ENCODE results near the gene NEMP1.

NEMP1 gene

DNA sequence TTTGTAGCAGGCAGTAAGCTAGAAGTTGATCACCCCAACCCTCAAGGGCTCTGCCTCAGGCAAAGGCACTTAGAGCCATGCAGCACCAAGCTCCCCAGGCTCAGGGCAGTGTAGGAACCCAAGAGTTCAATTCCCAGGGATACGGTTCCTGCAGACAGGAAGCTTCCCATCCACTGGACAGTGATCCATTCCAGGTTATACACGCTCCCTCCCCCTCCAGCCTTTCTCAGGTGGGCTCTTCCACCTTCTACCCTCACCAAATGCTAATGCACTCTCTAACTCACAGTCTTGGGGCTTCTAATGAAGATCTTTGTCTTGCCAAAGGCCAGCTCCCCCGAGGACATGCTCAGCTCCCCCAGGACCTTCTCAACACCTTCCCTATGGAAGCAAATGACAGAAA, 41.3 kb downstream of the NEMP1 start:
- no peaks in the 10 kb centered on the region for H3K79me1 ChIP-seq (replicated peaks; ENCODE audit: low read length, poor library complexity, severe bottlenecking)
- H3K14ac ChIP-seq (ENCODE audit: low read length in 2 of 2): no peak overlapping the region
- H3K9ac ChIP-seq (ENCODE audit: low read length): no peak overlapping the region
- H2AFZ ChIP-seq (ENCODE audit: low read depth, low read length): no peak overlapping the region
- H3K4me1 ChIP-seq (ENCODE audit: control insufficient read depth, insufficient read depth, low read depth, low read length): no peaks in the 10 kb centered on the region
- WGBS: 72% methylated on average over 3 of the region's 3 CpGs
- H2BK120ac ChIP-seq (ENCODE audit: low read depth, low read length): no peak overlapping the region
- no peak overlapping the region for H2AK5ac ChIP-seq (ENCODE audit: low read length, severe bottlenecking)
- no peak for DNase-seq
- peaks cover 66 to 86% of the 10 kb centered on the region in 2 experiments for H3K27me3 ChIP-seq (ENCODE audit: control insufficient read depth in 1 of 2, insufficient read depth in 1 of 2, low read length in 2 of 2)
- no peak overlapping the region for H3K23ac ChIP-seq (ENCODE audit: low read length in 2 of 2)
- no peak overlapping the region for H3K4ac ChIP-seq (ENCODE audit: low read depth in 1 of 2, low read length in 2 of 2)
- H3K9me3 ChIP-seq (ENCODE audit: control insufficient read depth, low read length): no peaks in the 10 kb centered on the region
- no peak overlapping the region for H3K4me3 ChIP-seq (ENCODE audit: insufficient read depth in 1 of 2, low read depth in 1 of 2, low read length in 2 of 2)
- H2BK5ac ChIP-seq (ENCODE audit: low read depth, low read length, poor library complexity, severe bottlenecking): no peak overlapping the region
- no peak overlapping the region for H2BK12ac ChIP-seq (ENCODE audit: low read length in 2 of 2)
- H3K4me2 ChIP-seq (ENCODE audit: low read length, poor library complexity, severe bottlenecking): no peak overlapping the region
- no peak overlapping the region for H3K27ac ChIP-seq (ENCODE audit: low read length, poor library complexity, severe bottlenecking)
- H3K18ac ChIP-seq (ENCODE audit: low read depth in 1 of 2, low read length in 2 of 2): no peak overlapping the region
- no peak overlapping the region for H2BK15ac ChIP-seq (ENCODE audit: low read depth, poor library complexity, severe bottlenecking)
- no peaks in the 10 kb centered on the region for H3K36me3 ChIP-seq (ENCODE audit: control insufficient read depth in 1 of 2, insufficient read depth in 2 of 2, low read depth in 1 of 2, low read length in 2 of 2)
- no peak overlapping the region for H4K8ac ChIP-seq (ENCODE audit: low read length)
- H4K91ac ChIP-seq (ENCODE audit: low read length): no peak overlapping the region

DNA sequence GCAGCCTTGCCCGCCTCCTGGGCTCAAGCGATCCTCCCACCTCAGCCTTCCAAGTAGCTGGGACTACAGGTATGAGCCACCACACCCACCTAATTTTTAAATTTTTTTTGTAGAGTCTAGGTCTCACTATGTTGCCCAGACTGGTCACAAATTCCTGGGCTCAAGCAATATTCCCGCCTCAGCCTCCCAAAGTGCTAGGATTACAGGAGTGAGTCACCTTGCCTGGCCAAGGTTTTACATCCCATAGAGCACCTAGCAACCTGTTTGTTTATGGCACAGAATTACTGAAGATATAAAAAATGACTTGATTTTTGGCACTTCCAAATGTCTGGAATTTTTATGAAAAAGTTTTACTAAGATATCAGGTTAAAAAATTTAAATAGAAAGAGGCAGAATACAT, 45.2 kb downstream of the NEMP1 start:
- 89% methylated on average over 3 of the region's 3 CpGs for WGBS
- H3K4me3 ChIP-seq (ENCODE audit: insufficient read depth in 1 of 2, low read depth in 1 of 2, low read length in 2 of 2): no peak overlapping the region
- no peak overlapping the region for H2BK120ac ChIP-seq (ENCODE audit: low read depth, low read length)
- no peak overlapping the region for H3K27ac ChIP-seq (ENCODE audit: low read length, poor library complexity, severe bottlenecking)
- H3K4me2 ChIP-seq (ENCODE audit: low read length, poor library complexity, severe bottlenecking): no peak overlapping the region
- H3K36me3 ChIP-seq (ENCODE audit: control insufficient read depth in 1 of 2, insufficient read depth in 2 of 2, low read depth in 1 of 2, low read length in 2 of 2): no peaks in the 10 kb centered on the region
- no peak for DNase-seq
- H3K14ac ChIP-seq (ENCODE audit: low read length in 2 of 2): no peak overlapping the region
- H3K27me3 ChIP-seq (ENCODE audit: control insufficient read depth in 1 of 2, insufficient read depth in 1 of 2, low read length in 2 of 2): peaks cover 66 to 87% of the 10 kb centered on the region in 2 experiments
- H3K18ac ChIP-seq (ENCODE audit: low read depth in 1 of 2, low read length in 2 of 2): no peak overlapping the region
- H2BK12ac ChIP-seq (ENCODE audit: low read length in 2 of 2): no peak overlapping the region
- no peak overlapping the region for H2BK15ac ChIP-seq (ENCODE audit: low read depth, poor library complexity, severe bottlenecking)
- H2BK5ac ChIP-seq (ENCODE audit: low read depth, low read length, poor library complexity, severe bottlenecking): no peak overlapping the region
- H3K79me1 ChIP-seq (replicated peaks; ENCODE audit: low read length, poor library complexity, severe bottlenecking): no peaks in the 10 kb centered on the region
- H3K4me1 ChIP-seq (ENCODE audit: control insufficient read depth, insufficient read depth, low read depth, low read length): no peaks in the 10 kb centered on the region
- H3K9ac ChIP-seq (ENCODE audit: low read length): no peak overlapping the region
- no peak overlapping the region for H2AK5ac ChIP-seq (ENCODE audit: low read length, severe bottlenecking)
- H3K9me3 ChIP-seq (ENCODE audit: control insufficient read depth, low read length): no peaks in the 10 kb centered on the region
- no peak overlapping the region for H3K23ac ChIP-seq (ENCODE audit: low read length in 2 of 2)
- no peak overlapping the region for H3K4ac ChIP-seq (ENCODE audit: low read depth in 1 of 2, low read length in 2 of 2)
- H4K91ac ChIP-seq (ENCODE audit: low read length): no peak overlapping the region
- H2AFZ ChIP-seq (ENCODE audit: low read depth, low read length): no peak overlapping the region
- H4K8ac ChIP-seq (ENCODE audit: low read length): no peak overlapping the region

DNA sequence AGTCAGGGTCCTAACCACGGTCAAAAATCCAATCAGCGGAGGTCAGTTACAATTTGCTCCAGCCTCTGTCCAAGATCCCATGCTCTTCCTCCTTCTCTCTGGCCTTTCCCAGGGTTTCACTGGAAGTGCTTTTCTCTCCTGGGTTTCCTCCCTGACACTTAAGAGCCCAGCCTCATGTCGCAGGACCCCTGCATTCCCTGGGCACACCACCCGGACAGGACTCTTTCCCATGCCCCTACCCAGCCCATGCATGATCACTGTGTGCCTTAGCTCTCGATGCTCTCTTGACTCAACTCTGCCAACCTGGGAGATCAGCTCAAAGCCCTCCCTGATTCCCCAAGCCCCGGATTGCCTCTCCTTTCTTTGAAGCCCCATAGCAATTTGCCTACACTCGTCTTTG, 46.8 kb downstream of the NEMP1 start:
- Histone ChIP-seq H3K4me2 (ENCODE audit: low read length, poor library complexity, severe bottlenecking) (no peak overlapping the region), H3K18ac (ENCODE audit: low read depth in 1 of 2, low read length in 2 of 2) (no peak overlapping the region), H3K23ac (ENCODE audit: low read length in 2 of 2) (no peak overlapping the region), H3K9me3 (ENCODE audit: control insufficient read depth, low read length) (no peaks in the 10 kb centered on the region), H2BK15ac (ENCODE audit: low read depth, poor library complexity, severe bottlenecking) (no peak overlapping the region), H2BK12ac (ENCODE audit: low read length in 2 of 2) (no peak overlapping the region), H3K27ac (ENCODE audit: low read length, poor library complexity, severe bottlenecking) (no peak overlapping the region), H3K36me3 (ENCODE audit: control insufficient read depth in 1 of 2, insufficient read depth in 2 of 2, low read depth in 1 of 2, low read length in 2 of 2) (no peaks in the 10 kb centered on the region), H3K27me3 (ENCODE audit: control insufficient read depth in 1 of 2, insufficient read depth in 1 of 2, low read length in 2 of 2) (peaks cover 66 to 87% of the 10 kb centered on the region in 2 experiments), H3K14ac (ENCODE audit: low read length in 2 of 2) (no peak overlapping the region), H3K9ac (ENCODE audit: low read length) (no peak overlapping the region), H2BK120ac (ENCODE audit: low read depth, low read length) (no peak overlapping the region), H3K4me3 (ENCODE audit: insufficient read depth in 1 of 2, low read depth in 1 of 2, low read length in 2 of 2) (no peak overlapping the region), H3K79me1 (replicated peaks; ENCODE audit: low read length, poor library complexity, severe bottlenecking) (no peaks in the 10 kb centered on the region), H2AFZ (ENCODE audit: low read depth, low read length) (no peak overlapping the region), H2BK5ac (ENCODE audit: low read depth, low read length, poor library complexity, severe bottlenecking) (no peak overlapping the region), H2AK5ac (ENCODE audit: low read length, severe bottlenecking) (no peak overlapping the region), H4K8ac (ENCODE audit: low read length) (no peak overlapping the region), H3K4me1 (ENCODE audit: control insufficient read depth, insufficient read depth, low read depth, low read length) (peaks cover 2% of the 10 kb centered on the region), H3K4ac (ENCODE audit: low read depth in 1 of 2, low read length in 2 of 2) (no peak overlapping the region), H4K91ac (ENCODE audit: low read length) (no peak overlapping the region)
- WGBS: 83% methylated on average over 7 of the region's 7 CpGs
- DNase-seq: no peak

DNA sequence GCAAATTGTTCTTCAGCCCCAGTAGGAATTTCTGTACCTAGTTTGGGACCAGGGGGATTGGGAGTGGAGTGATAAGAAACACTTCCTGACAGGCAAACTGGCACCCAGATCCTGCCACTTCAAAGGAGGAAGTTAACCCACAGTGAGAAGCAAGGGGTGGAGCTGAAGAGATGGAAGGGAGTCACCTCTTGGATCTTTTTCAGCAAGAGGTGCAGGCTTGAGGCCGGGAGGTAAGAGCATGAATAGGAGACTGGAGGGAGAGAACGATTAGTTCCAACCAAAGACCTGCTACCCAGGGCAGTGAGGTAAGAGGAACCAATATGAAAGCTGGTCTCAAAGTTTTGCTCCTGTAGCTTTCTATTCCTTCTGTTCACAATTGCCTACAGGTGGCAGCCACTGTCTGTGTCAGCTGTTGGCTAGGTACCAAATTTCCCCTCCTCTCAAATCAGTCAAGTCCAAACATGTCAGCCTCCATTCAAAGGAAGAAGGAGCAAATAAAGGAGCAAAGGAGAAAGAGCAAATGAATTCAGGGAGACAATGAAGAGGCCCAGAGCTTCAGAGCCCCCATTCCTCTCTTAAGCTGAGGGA, 47.4 kb downstream of the NEMP1 start:
- Histone ChIP-seq H3K4me2 (ENCODE audit: low read length, poor library complexity, severe bottlenecking) (no peak overlapping the region), H3K27me3 (ENCODE audit: control insufficient read depth in 1 of 2, insufficient read depth in 1 of 2, low read length in 2 of 2) (peaks cover 66 to 87% of the 10 kb centered on the region in 2 experiments), H3K4me1 (ENCODE audit: control insufficient read depth, insufficient read depth, low read depth, low read length) (peaks cover 2% of the 10 kb centered on the region), H3K9me3 (ENCODE audit: control insufficient read depth, low read length) (no peaks in the 10 kb centered on the region), H3K18ac (ENCODE audit: low read depth in 1 of 2, low read length in 2 of 2) (no peak overlapping the region), H2BK12ac (ENCODE audit: low read length in 2 of 2) (no peak overlapping the region), H3K9ac (ENCODE audit: low read length) (no peak overlapping the region), H3K23ac (ENCODE audit: low read length in 2 of 2) (no peak overlapping the region), H2AK5ac (ENCODE audit: low read length, severe bottlenecking) (no peak overlapping the region), H2AFZ (ENCODE audit: low read depth, low read length) (no peak overlapping the region), H4K8ac (ENCODE audit: low read length) (no peak overlapping the region), H3K14ac (ENCODE audit: low read length in 2 of 2) (no peak overlapping the region), H3K79me1 (replicated peaks; ENCODE audit: low read length, poor library complexity, severe bottlenecking) (no peaks in the 10 kb centered on the region), H3K4me3 (ENCODE audit: insufficient read depth in 1 of 2, low read depth in 1 of 2, low read length in 2 of 2) (no peak overlapping the region), H3K36me3 (ENCODE audit: control insufficient read depth in 1 of 2, insufficient read depth in 2 of 2, low read depth in 1 of 2, low read length in 2 of 2) (no peaks in the 10 kb centered on the region), H4K91ac (ENCODE audit: low read length) (no peak overlapping the region), H2BK120ac (ENCODE audit: low read depth, low read length) (no peak overlapping the region), H2BK5ac (ENCODE audit: low read depth, low read length, poor library complexity, severe bottlenecking) (no peak overlapping the region), H2BK15ac (ENCODE audit: low read depth, poor library complexity, severe bottlenecking) (no peak overlapping the region), H3K4ac (ENCODE audit: low read depth in 1 of 2, low read length in 2 of 2) (no peak overlapping the region), H3K27ac (ENCODE audit: low read length, poor library complexity, severe bottlenecking) (no peak overlapping the region)
- WGBS: 74% methylated on average over 2 of the region's 2 CpGs
- no peak for DNase-seq

Measured in mesenchymal stem cell (in vitro differentiated cells and primary cell).